ENCODE results near the gene NRP2.
A peak's percentile ranks its signal among the peaks of the same experiment; 100 is the strongest.

NRP2 gene

GRCh38 chr2:205696927-205697441 is 14.7 kb downstream of the NRP2 start:
- no peak for TF ChIP-seq CTCF (conservative IDR thresholded peaks at IDR 0.05; ENCODE audit: low read length)
- H3K4me3 ChIP-seq (ENCODE audit: low read length), result no peak overlapping the region
- DNase-seq (ENCODE audit: low read depth), result peak; percentile 83

GRCh38 chr2:205698286-205699268 is 16.3 kb downstream of the NRP2 start:
- H3K4me3 ChIP-seq (ENCODE audit: low read length), result no peak overlapping the region
- peak; percentile 69 for DNase-seq (ENCODE audit: low read depth)
- TF ChIP-seq CTCF (conservative IDR thresholded peaks at IDR 0.05; ENCODE audit: low read length), result no peak

GRCh38 chr2:205699515-205700289 is 17.4 kb downstream of the NRP2 start:
- no peak for TF ChIP-seq CTCF (conservative IDR thresholded peaks at IDR 0.05; ENCODE audit: low read length)
- no peak overlapping the region for H3K4me3 ChIP-seq (ENCODE audit: low read length)
- no peak for DNase-seq (ENCODE audit: low read depth)

GRCh38 chr2:205700331-205701132 is 18.2 kb downstream of the NRP2 start:
- H3K4me3 ChIP-seq (ENCODE audit: low read length), result no peak overlapping the region
- peak; percentile 84 for DNase-seq (ENCODE audit: low read depth)
- no peak for TF ChIP-seq CTCF (conservative IDR thresholded peaks at IDR 0.05; ENCODE audit: low read length)

GRCh38 chr2:205701509-205701908 is 19.2 kb downstream of the NRP2 start:
- no peak for TF ChIP-seq CTCF (conservative IDR thresholded peaks at IDR 0.05; ENCODE audit: low read length)
- no peak overlapping the region for H3K4me3 ChIP-seq (ENCODE audit: low read length)
- DNase-seq (ENCODE audit: low read depth), result peak; percentile 46

GRCh38 chr2:205702576-205702975 is 20.3 kb downstream of the NRP2 start:
- DNase-seq (ENCODE audit: low read depth), result no peak

More at GRCh38 chr2:205702576-205702975, 20.3 kb downstream of the NRP2 start:
- no peak overlapping the region for H3K4me3 ChIP-seq (ENCODE audit: low read length)
- TF ChIP-seq CTCF (conservative IDR thresholded peaks at IDR 0.05; ENCODE audit: low read length), result no peak
